ENCODE data around the gene GRM1.

GRM1 gene

DNA sequence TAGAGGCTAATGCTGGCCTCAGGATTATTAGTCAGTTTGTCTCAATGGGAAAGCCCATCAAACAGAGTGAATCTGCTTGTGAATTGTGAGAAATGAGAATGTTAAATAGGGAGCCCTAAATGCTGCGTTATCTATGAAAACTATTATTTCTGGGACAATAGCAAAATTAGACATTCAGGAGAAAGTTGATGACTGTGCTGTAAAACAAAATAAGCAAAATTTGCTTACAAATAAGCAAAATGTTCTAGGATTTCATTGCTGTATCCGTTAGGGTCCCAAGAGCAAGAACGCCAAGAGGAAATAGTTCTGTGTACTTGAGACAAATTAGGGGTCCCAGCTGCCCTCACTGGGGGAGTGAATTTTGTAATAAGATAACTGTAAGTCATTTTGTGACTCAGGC, 455.5 kb downstream of the GRM1 start:
- no peak for DNase-seq

All from suppressor macrophage treated with lipopolysaccharide for 4 hours (primary cell).